Measurements from ENCODE around the gene SLC25A31. TPM values are rescaled to one million over a fixed set of nuclear protein-coding genes. Genes with fewer than 3 reads are reported as not detected.
A peak's percentile ranks its signal among the peaks of the same experiment; 100 is the strongest.

The SLC25A31 gene
- total and polyA plus RNA-seq, 2 experiments from 2014 or later, result not detected

DNA sequence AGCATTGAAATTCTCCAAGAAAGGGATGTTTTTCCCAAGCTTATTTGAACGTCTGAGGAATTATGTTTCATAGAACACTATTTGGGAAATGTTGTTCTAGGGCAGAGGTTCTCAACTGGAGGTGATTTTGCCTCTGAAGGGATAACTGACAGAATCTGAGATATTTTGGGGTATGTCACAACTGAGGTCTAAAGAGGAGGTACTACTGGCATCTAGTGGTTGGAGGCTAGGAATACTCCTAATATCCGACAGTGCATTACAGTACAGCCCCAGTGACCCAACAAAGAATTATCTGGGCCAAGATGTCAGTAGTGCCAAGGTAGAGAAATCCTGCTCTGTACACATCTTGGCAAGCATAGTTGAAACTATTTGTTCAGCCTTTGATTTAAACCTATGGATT is 58.3 kb downstream of the SLC25A31 start:
- Histone ChIP-seq H4K20me1 (ENCODE audit: insufficient read depth) (no peaks in the 10 kb centered on the region), H3K9me3 (ENCODE audit: low read depth) (no peaks in the 10 kb centered on the region), H3K4me1 (ENCODE audit: insufficient read depth) (no peaks in the 10 kb centered on the region), H3K4me2 (ENCODE audit: unreplicated experiment) (no peak overlapping the region), H3K9me2 (ENCODE audit: insufficient read depth) (no peaks in the 10 kb centered on the region), H2AFZ (no peak overlapping the region), H3K27me3 (replicated peaks; ENCODE audit: insufficient read depth) (no peaks in the 10 kb centered on the region), H3K79me2 (ENCODE audit: insufficient read depth) (no peaks in the 10 kb centered on the region), H3K4me3 (no peak overlapping the region), H3K36me3 (ENCODE audit: low read depth) (no peaks in the 10 kb centered on the region), H3K9ac (no peak overlapping the region), H3F3A (ENCODE audit: insufficient read depth) (peaks cover 9% of the 10 kb centered on the region; the same call in 1 of the 2 replicates), H3K27ac (no peak overlapping the region)
- TF ChIP-seq EZH2 (IDR thresholded peaks at IDR 0.05; ENCODE audit: insufficient read depth, poor library complexity, severe bottlenecking) (no peak), EZH2phosphoT487 (IDR thresholded peaks at IDR 0.05; ENCODE audit: insufficient read depth, low read depth) (no peak)
- in situ Hi-C loops (cut with MboI), result no loop called here
- DNase-seq, result peak; percentile 3
- WGBS, 2 experiments (ENCODE audit: low coverage in 1 of 2, low lambda C conversion rate in 2 of 2, missing lambda C conversion rate in 2 of 2), result 32 to 35% methylated on average over 2 of the region's 2 CpGs

DNA sequence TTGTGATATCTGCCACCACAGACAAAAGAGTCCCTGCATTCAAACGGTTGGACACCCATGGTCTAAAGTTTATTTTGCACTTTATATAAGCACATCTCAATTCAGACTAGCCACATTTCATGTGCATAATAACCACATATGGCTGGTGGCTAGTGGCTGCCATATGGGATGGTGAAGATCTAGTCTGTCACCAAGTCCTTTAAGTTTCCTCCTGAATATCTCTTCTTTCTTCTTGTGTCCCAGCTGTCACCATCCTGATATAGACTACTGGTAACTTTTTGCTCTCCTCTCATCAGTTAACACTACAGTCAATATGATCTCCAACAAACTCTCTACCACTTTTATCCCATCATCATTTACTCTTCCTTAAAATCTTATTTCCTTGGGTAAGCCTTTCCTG is 61.2 kb downstream of the SLC25A31 start:
- TF ChIP-seq EZH2phosphoT487 (IDR thresholded peaks at IDR 0.05; ENCODE audit: insufficient read depth, low read depth) (no peak), EZH2 (IDR thresholded peaks at IDR 0.05; ENCODE audit: insufficient read depth, poor library complexity, severe bottlenecking) (no peak)
- no peak overlapping the region for H3K4me3 ChIP-seq
- H3K4me1 ChIP-seq (ENCODE audit: insufficient read depth), result no peaks in the 10 kb centered on the region
- in situ Hi-C loops (cut with MboI), result no loop called here
- no peaks in the 10 kb centered on the region for H3K79me2 ChIP-seq (ENCODE audit: insufficient read depth)
- H3K36me3 ChIP-seq (ENCODE audit: low read depth), result no peaks in the 10 kb centered on the region
- WGBS, 2 experiments (ENCODE audit: low coverage in 1 of 2, low lambda C conversion rate in 2 of 2, missing lambda C conversion rate in 2 of 2), result 50 to 53% methylated on average over 1 of the region's 1 CpG
- no peak overlapping the region for H3K9ac ChIP-seq
- no peaks in the 10 kb centered on the region for H3K9me2 ChIP-seq (ENCODE audit: insufficient read depth)
- H4K20me1 ChIP-seq (ENCODE audit: insufficient read depth), result no peaks in the 10 kb centered on the region
- no peaks in the 10 kb centered on the region for H3F3A ChIP-seq (ENCODE audit: insufficient read depth)
- H3K27ac ChIP-seq, result no peak overlapping the region
- no peaks in the 10 kb centered on the region for H3K9me3 ChIP-seq (ENCODE audit: low read depth)
- H3K27me3 ChIP-seq (replicated peaks; ENCODE audit: insufficient read depth), result no peaks in the 10 kb centered on the region
- DNase-seq, result no peak
- H3K4me2 ChIP-seq (ENCODE audit: unreplicated experiment), result no peak overlapping the region
- no peak overlapping the region for H2AFZ ChIP-seq

DNA sequence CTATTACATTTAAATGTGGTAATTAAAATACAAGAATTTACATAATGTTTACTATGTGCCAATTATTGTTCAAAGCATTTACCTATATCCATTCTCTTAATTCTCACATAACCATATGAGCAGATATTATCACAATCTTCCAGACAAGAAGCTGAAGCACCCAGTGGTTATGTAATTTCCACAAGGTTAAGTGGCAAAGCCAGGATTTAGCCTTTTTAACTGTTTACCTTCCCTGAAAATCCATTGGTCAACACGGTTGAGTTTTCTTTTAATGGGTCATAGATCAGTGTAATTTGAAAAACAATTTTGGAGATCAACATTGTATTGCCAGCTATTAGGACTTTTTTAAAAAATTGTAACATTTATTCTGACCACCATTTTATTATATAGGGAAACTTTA is 63.3 kb downstream of the SLC25A31 start:
- Histone ChIP-seq H3K4me3 (no peak overlapping the region), H3K9ac (no peak overlapping the region), H3K4me1 (ENCODE audit: insufficient read depth) (no peaks in the 10 kb centered on the region), H3K4me2 (ENCODE audit: unreplicated experiment) (no peak overlapping the region), H3K9me2 (ENCODE audit: insufficient read depth) (no peaks in the 10 kb centered on the region), H3K36me3 (ENCODE audit: low read depth) (no peaks in the 10 kb centered on the region), H3F3A (ENCODE audit: insufficient read depth) (no peaks in the 10 kb centered on the region), H2AFZ (no peak overlapping the region), H3K27ac (no peak overlapping the region), H4K20me1 (ENCODE audit: insufficient read depth) (no peaks in the 10 kb centered on the region), H3K9me3 (ENCODE audit: low read depth) (no peaks in the 10 kb centered on the region), H3K79me2 (ENCODE audit: insufficient read depth) (no peaks in the 10 kb centered on the region), H3K27me3 (replicated peaks; ENCODE audit: insufficient read depth) (no peaks in the 10 kb centered on the region)
- in situ Hi-C loops (cut with MboI), result no loop called here
- TF ChIP-seq EZH2phosphoT487 (IDR thresholded peaks at IDR 0.05; ENCODE audit: insufficient read depth, low read depth) (no peak), EZH2 (IDR thresholded peaks at IDR 0.05; ENCODE audit: insufficient read depth, poor library complexity, severe bottlenecking) (no peak)
- WGBS, 2 experiments (ENCODE audit: low coverage in 1 of 2, low lambda C conversion rate in 2 of 2, missing lambda C conversion rate in 2 of 2), result 3 to 9% methylated on average over 1 of the region's 1 CpG
- no peak for DNase-seq

DNA sequence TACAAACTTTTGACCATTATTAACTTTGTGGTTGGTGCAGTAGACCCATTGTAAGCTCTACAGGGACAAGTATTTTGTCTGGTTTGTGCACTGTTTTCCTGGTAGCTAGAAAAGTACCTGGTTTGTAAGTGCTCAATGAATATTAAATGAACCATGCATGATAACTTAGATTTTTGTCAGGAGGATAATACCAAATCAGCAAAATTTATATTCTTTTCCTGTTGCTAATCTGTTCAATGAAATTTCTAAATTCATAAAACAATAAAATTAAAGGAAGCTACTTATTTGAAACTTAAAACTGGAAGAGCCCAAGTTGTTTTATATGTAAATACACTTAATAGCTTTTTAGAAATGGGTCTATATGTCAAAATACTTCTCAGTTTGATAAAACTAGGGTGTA is 69.5 kb downstream of the SLC25A31 start:
- H3F3A ChIP-seq (ENCODE audit: insufficient read depth), result no peaks in the 10 kb centered on the region
- no peak overlapping the region for H3K9ac ChIP-seq
- H4K20me1 ChIP-seq (ENCODE audit: insufficient read depth), result no peaks in the 10 kb centered on the region
- no peaks in the 10 kb centered on the region for H3K27me3 ChIP-seq (replicated peaks; ENCODE audit: insufficient read depth)
- DNase-seq, result no peak
- H3K4me1 ChIP-seq (ENCODE audit: insufficient read depth), result no peaks in the 10 kb centered on the region
- no peaks in the 10 kb centered on the region for H3K36me3 ChIP-seq (ENCODE audit: low read depth)
- H3K27ac ChIP-seq, result no peak overlapping the region
- no peak for TF ChIP-seq EZH2 (IDR thresholded peaks at IDR 0.05; ENCODE audit: insufficient read depth, poor library complexity, severe bottlenecking)
- no peak for TF ChIP-seq EZH2phosphoT487 (IDR thresholded peaks at IDR 0.05; ENCODE audit: insufficient read depth, low read depth)
- no peaks in the 10 kb centered on the region for H3K79me2 ChIP-seq (ENCODE audit: insufficient read depth)
- no peak overlapping the region for H3K4me2 ChIP-seq (ENCODE audit: unreplicated experiment)
- no peak overlapping the region for H3K4me3 ChIP-seq
- H2AFZ ChIP-seq, result no peak overlapping the region
- no peaks in the 10 kb centered on the region for H3K9me2 ChIP-seq (ENCODE audit: insufficient read depth)
- no peaks in the 10 kb centered on the region for H3K9me3 ChIP-seq (ENCODE audit: low read depth)
- in situ Hi-C loops (cut with MboI), result no loop called here

DNA sequence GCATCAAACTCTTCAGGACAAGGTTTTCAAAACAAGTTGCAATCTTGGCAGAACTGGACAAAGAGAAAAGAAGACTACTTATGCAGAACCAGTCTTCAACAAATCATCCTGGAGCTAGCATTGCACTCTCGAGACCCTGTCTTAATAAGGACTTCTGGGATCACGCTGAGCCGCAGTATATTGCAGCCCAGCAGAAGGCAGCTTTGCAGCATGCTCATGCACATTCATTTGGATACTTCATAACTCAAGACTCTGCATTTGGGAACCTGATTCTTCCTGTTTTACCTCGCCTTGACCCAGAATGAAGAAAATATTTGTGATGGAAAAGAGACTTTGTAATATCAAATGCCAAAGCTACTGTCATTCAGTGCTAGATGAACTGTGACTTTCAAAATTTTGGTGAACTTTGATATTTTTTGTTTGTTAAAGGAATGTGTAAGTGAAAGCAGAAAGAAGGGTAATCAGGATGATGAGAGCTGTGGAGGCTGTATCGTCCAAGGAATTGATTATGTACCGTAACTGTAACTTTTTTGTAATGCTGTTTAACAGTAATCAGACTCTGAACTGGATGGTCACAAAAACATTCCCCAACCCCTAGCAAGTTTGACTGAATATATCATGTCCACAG is 79.1 kb downstream of the SLC25A31 start:
- H2AFZ ChIP-seq, result no peak overlapping the region
- no peaks in the 10 kb centered on the region for H3K79me2 ChIP-seq (ENCODE audit: insufficient read depth)
- WGBS, 2 experiments (ENCODE audit: low coverage in 1 of 2, low lambda C conversion rate in 2 of 2, missing lambda C conversion rate in 2 of 2), result 67 to 78% methylated on average over 6 of the region's 6 CpGs
- no peaks in the 10 kb centered on the region for H3K36me3 ChIP-seq (ENCODE audit: low read depth)
- H3K9me2 ChIP-seq (ENCODE audit: insufficient read depth), result no peaks in the 10 kb centered on the region
- no peak overlapping the region for H3K27ac ChIP-seq
- no peak overlapping the region for H3K4me3 ChIP-seq
- H3K4me2 ChIP-seq (ENCODE audit: unreplicated experiment), result no peak overlapping the region
- in situ Hi-C loops (cut with MboI), result no loop called here
- no peaks in the 10 kb centered on the region for H3K4me1 ChIP-seq (ENCODE audit: insufficient read depth)
- H3K27me3 ChIP-seq (replicated peaks; ENCODE audit: insufficient read depth), result no peaks in the 10 kb centered on the region
- no peaks in the 10 kb centered on the region for H4K20me1 ChIP-seq (ENCODE audit: insufficient read depth)
- H3K9me3 ChIP-seq (ENCODE audit: low read depth), result no peaks in the 10 kb centered on the region
- TF ChIP-seq EZH2phosphoT487 (IDR thresholded peaks at IDR 0.05; ENCODE audit: insufficient read depth, low read depth), result no peak
- TF ChIP-seq EZH2 (IDR thresholded peaks at IDR 0.05; ENCODE audit: insufficient read depth, poor library complexity, severe bottlenecking), result no peak
- no peak overlapping the region for H3K9ac ChIP-seq
- H3F3A ChIP-seq (ENCODE audit: insufficient read depth), result no peaks in the 10 kb centered on the region
- peak; percentile 16 for DNase-seq

Measured in GM23248 (cell line).